Adrenal gland (tissue), 19 donors: ENCODE results near the gene TIMM29. TPM values are rescaled to one million over a fixed set of nuclear protein-coding genes. Genes with fewer than 3 reads are reported as not detected.

Experiments used
- DNase-seq, 7 donors: peaks; one replicate each; pipeline ENCODE4 v3.0.0-alpha.2; 2019 to 2020
- H3K27ac ChIP-seq, 5 donors: fragments of 200-600 bp; sonication (generic) in 4 of 5; 1 replicate in 3 of 5; 2 replicates in 2 of 5; pipeline versions ENCODE4 v1.5.1 to v1.8.0; 2016 to 2020; ENCODE audit warnings: mild to moderate bottlenecking in 1 of 5
- H3K27me3 ChIP-seq: fragments of 200-600 bp; 2 replicates; pipeline ENCODE4 v1.8.0; 2021
- H3K36me3 ChIP-seq, 2 donors: fragments of 200-600 bp; replicated peaks in 1 of 2; 1 replicate in 1 of 2; 2 replicates in 1 of 2; pipeline versions ENCODE4 v1.5.1 to v1.8.0; 2018 to 2022
- H3K4me1 ChIP-seq, 2 donors: fragments of 200-600 bp; replicated peaks in 1 of 2; 1 replicate in 1 of 2; 2 replicates in 1 of 2; pipeline versions ENCODE4 v1.5.1 to v1.8.0; 2018 to 2021
- H3K4me3 ChIP-seq, 4 donors: fragments of 200-600 bp; sonication (generic) in 3 of 4; one replicate each; pipeline ENCODE4 v1.5.1; 2016 to 2018
- H3K9me3 ChIP-seq, 3 donors: fragments of 200-600 bp; sonication (generic) in 1 of 3; replicated peaks in 1 of 3; 1 replicate in 2 of 3; 2 replicates in 1 of 3; pipeline versions ENCODE4 v1.5.1 to v1.8.0; 2016 to 2021
- CTCF ChIP-seq, 6 experiments: fragments of 450-650 bp in 4 of 6; fragments of 200-600 bp in 2 of 6; sonication (generic) in 1 of 6; IDR thresholded peaks; 1 replicate in 5 of 6; 2 replicates in 1 of 6; pipeline versions ENCODE4 v1.5.1 to v1.8.0; 2016 to 2021; ENCODE audit warnings: antibody characterized with exemption in 6 of 6, mild to moderate bottlenecking in 2 of 6, moderate library complexity in 1 of 6
- POLR2A ChIP-seq, 2 donors: fragments of 450-650 bp; IDR thresholded peaks; one replicate each; pipeline ENCODE4 v1.6.1; 2017; ENCODE audit warnings: antibody characterized with exemption in 2 of 2, mild to moderate bottlenecking in 2 of 2, moderate library complexity in 1 of 2
- WGBS, 4 donors: extraction: QIAGEN DNeasy Blood & Tissue Kit in 2 of 4; methylation state at CpG; one replicate each; pipeline versions ENCODE4 v1.1.5 to v1.1.7; 2013 to 2017; 5-methylcytosine and 5-hydroxymethylcytosine counted together
- intact Hi-C, 2 donors: fragments of 100-400 bp; cut with DNase I; formaldehyde crosslinking; loops; one replicate each; pipeline versions ENCODE4 v1.14.1 to v1.15.0; 2022 to 2023
- long read RNA-seq, 10 donors: library from polyadenylated mRNA in 3 of 10; unstranded in 2 of 10; stranded (forward) in 1 of 10; transcript quantifications; one replicate each; pipeline ENCODE4 v2.0.0 and lab custom pipeline, GENCODE V29; 2021 to 2026
- polyA plus RNA-seq, 3 donors: library from polyadenylated mRNA; stranded (reverse); fragments of 200-250 nt in 2 of 3; fragments of 350-450 nt in 1 of 3; fragmentation: Illumina TruSeq in 1 of 3; extraction: RNeasy Lipid Tissue Mini Kit (QIAGEN cat#74804) in 1 of 3; gene quantifications; one replicate each; pipeline ENCODE4 v1.2.3, GENCODE V29; 2013 to 2014
- total RNA-seq, 9 donors: library from RNA; depleted of rRNA in 4 of 9; stranded (reverse); fragments of >200 nt in 4 of 9; fragments of 120-200 nt in 1 of 9; fragmentation: NEBNext Ultra II Directional in 1 of 9; extraction: Animal tissue kit (Norgen Biotek cat#: 25700) in 1 of 9; gene quantifications; one replicate each; pipeline versions ENCODE4 v1.1.0 to v1.2.4, GENCODE V29; 2013 to 2023
- donor health status: healthy with polysubstance abuse.
- donor health status: Bipolar disorder and iron deficiency.
- donor health status: DM: yes; HTN: yes; CAD: no.
- donor health status: DM: no; HTN: no; CAD: no.
- donor health status: DM: no; HTN: no; CAD: no.
- donor health status: DM: yes; HTN: yes; CAD: no.

TIMM29 gene
- total RNA-seq (10 to 100 TPM; 18.5 to 39.7 (median 28.3) TPM), polyA plus RNA-seq (10 to 100 TPM; 10.5 to 19.3 (median 11.6) TPM)
- long read RNA-seq, donor 1, partial matches to known transcripts: 0 of 5 reads
- long read RNA-seq, donor 1, other reads (novel, unspliced or antisense): 0 of 5 reads
- long read RNA-seq, donor 2, transcript TIMM29-201 (2 exons, 1,425 nt): major isoform, 8 of 8 reads
- long read RNA-seq, donor 2, partial matches to known transcripts: 0 of 8 reads
- long read RNA-seq, donor 2, other reads (novel, unspliced or antisense): 0 of 8 reads
- long read RNA-seq, donor 3, partial matches to known transcripts: 0 of 4 reads
- long read RNA-seq, donor 3, other reads (novel, unspliced or antisense): 0 of 4 reads
- long read RNA-seq, donor 4, transcript TIMM29-201 (2 exons, 1,425 nt): major isoform, 11 of 12 reads
- long read RNA-seq, donor 4, partial matches to known transcripts: 0 of 12 reads
- long read RNA-seq, donor 4, other reads (novel, unspliced or antisense): 1 of 12 reads
- long read RNA-seq, donor 5, transcript TIMM29-201 (2 exons, 1,425 nt): major isoform, 33 of 33 reads
- long read RNA-seq, donor 5, partial matches to known transcripts: 0 of 33 reads
- long read RNA-seq, donor 5, other reads (novel, unspliced or antisense): 0 of 33 reads
- long read RNA-seq, donor 6: 0 reads
- long read RNA-seq, donor 7, partial matches to known transcripts: 0 of 5 reads
- long read RNA-seq, donor 7, other reads (novel, unspliced or antisense): 0 of 5 reads
- long read RNA-seq, donor 8, partial matches to known transcripts: 0 of 4 reads
- long read RNA-seq, donor 8, other reads (novel, unspliced or antisense): 0 of 4 reads
- long read RNA-seq, donor 9, partial matches to known transcripts: 0 of 2 reads
- long read RNA-seq, donor 9, other reads (novel, unspliced or antisense): 0 of 2 reads
- long read RNA-seq, donor 10, transcript TIMM29-201 (2 exons, 1,425 nt): major isoform, 10 of 10 reads
- long read RNA-seq, donor 10, partial matches to known transcripts: 0 of 10 reads
- long read RNA-seq, donor 10, other reads (novel, unspliced or antisense): 0 of 10 reads

- no peaks in the 10 kb centered on the region for H3K27me3 ChIP-seq
- WGBS, 4 donors: 0 to 1% (median 0%) methylated on average over 27 to 96 of the region's 96 CpGs; no CpG with 5 or more reads in 1 of the 4 donors
- peak; percentile 28 to 91 for TF ChIP-seq POLR2A (IDR thresholded peaks at IDR 0.05)
- TF ChIP-seq CTCF (IDR thresholded peaks at IDR 0.05): no peak
- peak; percentile 96 to 99 (median 98) for DNase-seq
- H3K36me3 ChIP-seq: peaks cover 0 to 27% of the 10 kb centered on the region in 2 donors
- no peaks in the 10 kb centered on the region for H3K9me3 ChIP-seq
- peak within 1 kb of the TSS; percentile 36 to 97 (median 73) for H3K4me3 ChIP-seq
- peaks cover 14 to 28% of the 10 kb centered on the region in 2 donors for H3K4me1 ChIP-seq
- intact Hi-C loops: loop anchor here in 1 of 2 donors (5.0 kb wide), 1 partner anchor 56 kb away; the partner anchor contains the start of gene CARM1
- peak within 1 kb of the TSS in 4 of 5 donors; percentile 78 to 93 (median 84) for H3K27ac ChIP-seq
Measured at GRCh38 chr19:10928563-10929401, at the start of gene TIMM29, which contains the start of gene YIPF2. TIMM29 (plus strand) TSS chr19:10928811; CDS start chr19:10928823, 12 bp downstream. YIPF2 (minus strand) TSS chr19:10928639; CDS start chr19:10928410, 229 bp downstream.

- intact Hi-C loops: no loop called here
Measured at GRCh38 chr19:10881403-10882107, 47.1 kb upstream of the TIMM29 start.

GRCh38 chr19:10882108-10882457 lies 46.5 kb upstream of the TIMM29 start:
- Histone ChIP-seq H3K27ac (no peak overlapping the region), H3K4me1 (peaks cover 4 to 15% of the 10 kb centered on the region in 2 donors), H3K4me3 (no peak overlapping the region), H3K27me3 (no peaks in the 10 kb centered on the region), H3K9me3 (no peaks in the 10 kb centered on the region), H3K36me3 (no peaks in the 10 kb centered on the region)
- WGBS, 4 donors: 73 to 89% (median 78%) methylated on average over 6 to 9 of the region's 9 CpGs
- intact Hi-C loops: no loop called here
- no peak for DNase-seq
- TF ChIP-seq POLR2A (IDR thresholded peaks at IDR 0.05): no peak
- TF ChIP-seq CTCF (IDR thresholded peaks at IDR 0.05): no peak

More at GRCh38 chr19:10881403-10882107, 47.1 kb upstream of the TIMM29 start:
- DNase-seq: no peak
- no peaks in the 10 kb centered on the region for H3K9me3 ChIP-seq
- no peaks in the 10 kb centered on the region for H3K36me3 ChIP-seq
- no peaks in the 10 kb centered on the region for H3K27me3 ChIP-seq
- H3K4me3 ChIP-seq: no peak overlapping the region
- peaks cover 6 to 20% of the 10 kb centered on the region in 2 donors for H3K4me1 ChIP-seq
- no peak overlapping the region for H3K27ac ChIP-seq
- no peak for TF ChIP-seq POLR2A (IDR thresholded peaks at IDR 0.05)
- TF ChIP-seq CTCF (IDR thresholded peaks at IDR 0.05): no peak
- WGBS, 4 donors: 68 to 89% (median 71%) methylated on average over 9 to 14 of the region's 14 CpGs
